Mesenteric fat pad (tissue), 1 donor: ENCODE data around the gene PALLD. TPM values are rescaled to one million over a fixed set of nuclear protein-coding genes. Genes with fewer than 3 reads are reported as not detected.

Experiments
- DNase-seq: peaks from one replicate; pipeline ENCODE4 v3.0.0-alpha.2; 2020; ENCODE audit warnings: low spot score
- total RNA-seq: library from RNA; stranded (reverse); fragmentation: NEBNext Ultra II Directional; extraction: Animal tissue kit (Norgen Biotek cat#: 25700); gene quantifications from one replicate; pipeline ENCODE4 v1.2.1, GENCODE V29; 2021
- donor health status: DM: yes; HTN: yes; CAD: no.

The PALLD gene
- total RNA-seq, 1 donor from 2014 or later: 87.9 TPM

DNA sequence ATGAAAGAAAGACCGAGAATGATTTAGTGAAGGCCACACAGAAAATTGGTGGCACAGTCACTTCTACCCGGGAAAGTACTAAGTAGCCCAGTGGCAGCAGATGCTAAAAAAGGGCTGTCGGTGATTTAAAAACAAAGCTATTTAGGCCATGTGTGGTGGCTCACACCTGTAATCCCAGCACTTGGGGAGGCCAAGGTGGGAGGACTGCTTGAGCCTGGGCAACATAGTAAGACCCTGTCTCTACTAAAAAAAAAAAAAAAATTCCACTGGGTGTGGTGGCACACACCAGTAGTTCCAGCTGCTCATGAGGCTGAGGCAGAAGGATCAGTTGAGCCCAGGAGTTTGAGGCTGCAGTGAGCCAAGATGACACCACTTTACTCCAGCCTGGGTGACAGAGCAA, 369.0 kb downstream of the PALLD start:
- no peak for DNase-seq

DNA sequence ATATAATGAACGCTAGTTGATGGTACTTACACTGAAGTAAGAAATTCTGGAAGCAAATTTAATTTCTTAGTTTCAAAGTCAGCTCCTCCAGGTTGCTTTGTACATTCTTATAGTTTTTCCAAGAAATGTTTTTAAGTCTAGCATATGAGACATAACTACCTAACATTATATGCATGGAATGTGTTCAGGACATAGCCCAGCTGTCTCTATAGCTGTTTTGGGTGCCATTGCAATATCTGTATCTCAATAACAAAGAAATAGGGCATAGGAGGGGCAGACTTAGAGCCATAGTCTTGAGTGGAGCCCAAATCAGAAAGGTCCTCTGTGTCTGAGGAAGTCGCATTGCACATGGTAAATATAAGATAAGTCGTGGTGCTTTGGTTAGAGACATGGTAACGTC, 369.8 kb downstream of the PALLD start:
- no peak for DNase-seq

DNA sequence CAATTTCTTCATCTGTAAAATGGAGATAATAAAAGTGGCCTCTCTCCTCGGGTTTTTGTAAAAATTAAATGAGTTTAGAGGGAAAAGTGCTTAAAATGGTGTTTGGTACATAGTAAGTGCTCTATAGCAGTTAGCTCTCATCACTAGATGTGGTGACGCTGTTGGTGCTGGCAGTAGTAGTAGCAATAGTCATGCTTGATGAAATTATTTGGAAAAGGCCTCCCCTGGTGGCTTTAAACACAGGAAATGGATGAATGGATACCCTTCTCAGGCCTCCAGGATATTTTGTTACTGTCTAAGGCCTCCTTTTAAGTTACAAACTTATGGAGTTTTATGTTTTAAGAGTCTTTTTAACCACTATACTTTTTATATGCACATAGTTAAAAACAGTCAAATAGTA, 370.3 kb downstream of the PALLD start:
- no peak for DNase-seq

DNA sequence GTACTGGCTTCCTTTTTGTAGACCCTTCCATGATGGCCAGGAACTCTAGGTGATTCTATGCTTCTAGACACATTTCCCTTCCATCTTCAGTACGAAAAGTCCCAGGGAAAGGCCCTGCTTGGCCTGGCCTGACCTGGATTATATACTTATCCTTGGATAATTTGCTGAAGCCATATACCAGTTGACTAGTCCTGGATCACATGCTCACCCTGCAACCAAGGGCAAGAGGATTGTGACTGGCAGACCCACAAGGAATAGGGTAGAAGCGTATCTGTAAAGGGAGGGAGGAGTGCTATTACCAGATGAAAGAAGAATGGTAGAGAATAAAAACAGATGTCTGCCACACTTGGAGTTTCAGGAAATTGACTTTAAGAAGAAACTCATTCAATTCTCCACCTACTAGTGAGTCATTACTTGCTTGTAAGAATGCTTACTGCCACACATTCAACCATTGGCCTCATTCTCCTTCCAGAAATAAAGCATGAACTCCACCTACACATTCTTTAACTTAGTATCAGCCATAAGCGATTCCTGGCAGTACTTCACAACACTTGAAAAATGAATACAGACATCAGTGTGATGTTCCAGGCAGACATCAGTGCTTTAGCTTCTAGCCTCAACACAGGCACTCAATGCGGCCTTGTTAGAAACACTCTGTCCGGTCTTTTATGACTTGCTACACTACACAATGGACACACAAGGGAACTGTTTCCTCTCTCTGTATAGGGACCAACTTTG, 371.4 kb downstream of the PALLD start:
- no peak for DNase-seq

DNA sequence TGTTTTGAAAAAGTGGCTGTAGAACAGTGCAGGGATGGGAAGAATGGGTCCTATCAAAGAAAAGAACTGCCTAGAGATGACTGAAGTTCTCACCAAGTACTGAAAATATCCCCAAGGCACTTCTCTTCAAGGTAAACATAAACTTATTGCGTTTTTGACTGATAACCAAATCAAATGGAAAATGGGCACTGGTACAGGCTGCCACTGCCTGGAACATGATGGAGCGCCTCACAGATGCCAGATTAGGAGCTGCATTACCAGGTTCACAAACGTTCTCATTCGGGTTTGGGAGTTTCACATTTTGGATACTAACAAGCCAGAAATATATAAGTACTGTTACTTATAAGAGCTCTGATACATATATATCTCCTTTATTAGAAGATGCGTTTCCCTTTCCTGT, 371.9 kb downstream of the PALLD start:
- no peak for DNase-seq

DNA sequence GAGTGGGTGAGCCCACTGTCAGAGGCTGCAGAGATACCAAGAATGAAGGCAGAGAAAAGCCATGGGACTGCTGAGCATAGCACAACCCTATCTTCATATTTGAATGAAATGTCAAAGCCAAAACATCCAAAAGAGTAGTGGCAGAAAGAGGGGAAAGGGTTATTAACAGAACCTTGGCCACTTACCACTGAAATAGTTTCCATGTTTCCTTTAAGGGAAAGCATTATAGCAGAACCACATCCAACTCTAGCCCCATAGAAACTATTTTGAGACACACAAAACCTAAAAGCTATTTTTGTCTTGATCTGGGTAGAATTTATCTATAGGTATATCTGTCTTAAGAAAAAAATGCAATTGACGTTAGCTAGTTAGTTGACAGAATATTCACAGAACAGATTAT, 373.2 kb downstream of the PALLD start:
- DNase-seq: no peak

DNA sequence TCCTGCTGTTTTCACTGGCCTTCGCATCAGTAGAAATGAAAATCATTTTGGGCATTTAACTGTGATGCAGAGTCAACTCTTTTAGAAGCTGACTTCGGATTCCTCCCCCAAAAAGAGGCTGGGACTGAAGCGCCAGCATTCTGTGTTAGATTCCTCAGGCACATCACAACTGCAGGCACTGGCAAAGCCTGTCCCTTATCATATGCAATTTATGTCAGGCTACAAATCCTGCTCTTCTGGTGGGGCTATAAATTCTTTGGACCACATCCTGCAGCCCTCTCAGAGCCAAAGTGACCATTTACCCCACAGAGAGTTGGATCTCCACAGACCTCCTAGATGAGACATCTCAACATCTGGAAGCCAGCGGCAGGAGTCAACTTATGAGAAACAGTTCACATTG, 374.8 kb downstream of the PALLD start:
- no peak for DNase-seq

DNA sequence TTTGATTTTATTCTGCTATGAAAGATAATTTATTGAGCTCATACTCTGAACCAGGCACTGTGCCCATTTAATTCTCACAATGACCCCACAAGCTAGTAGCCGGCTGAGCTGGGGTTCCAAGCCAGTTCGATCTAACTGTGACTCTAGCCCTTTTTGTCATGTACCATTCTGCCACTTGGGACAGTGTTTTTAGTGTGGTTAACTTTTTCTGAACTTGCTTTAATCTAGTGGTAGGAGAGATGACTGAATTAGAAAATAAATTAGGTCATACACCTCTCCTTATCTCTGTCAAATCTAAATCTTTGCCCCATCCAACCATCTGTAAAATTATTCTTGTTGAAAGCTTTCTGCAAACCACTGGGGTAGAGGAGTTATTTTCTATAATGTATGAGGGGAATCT, 377.2 kb downstream of the PALLD start:
- DNase-seq: no peak

DNA sequence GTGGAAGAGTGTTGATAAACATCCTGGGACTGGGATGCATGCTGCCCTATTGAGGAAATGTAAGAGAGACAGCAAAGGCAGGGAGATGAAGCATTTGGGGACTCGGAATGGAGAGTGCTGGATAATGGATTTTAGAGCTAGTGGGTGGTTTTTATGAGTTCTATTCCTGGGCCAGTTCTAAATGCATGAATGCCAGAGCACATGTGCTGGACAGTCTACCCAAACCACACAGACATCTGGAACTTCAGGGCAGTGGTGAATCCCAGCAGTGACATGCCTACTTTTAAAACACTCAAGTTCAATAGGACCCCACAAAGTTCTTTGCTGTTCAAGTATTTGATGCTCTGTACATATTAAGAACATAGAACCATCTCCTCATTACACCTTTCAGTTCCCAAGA, 379.3 kb downstream of the PALLD start:
- no peak for DNase-seq

DNA sequence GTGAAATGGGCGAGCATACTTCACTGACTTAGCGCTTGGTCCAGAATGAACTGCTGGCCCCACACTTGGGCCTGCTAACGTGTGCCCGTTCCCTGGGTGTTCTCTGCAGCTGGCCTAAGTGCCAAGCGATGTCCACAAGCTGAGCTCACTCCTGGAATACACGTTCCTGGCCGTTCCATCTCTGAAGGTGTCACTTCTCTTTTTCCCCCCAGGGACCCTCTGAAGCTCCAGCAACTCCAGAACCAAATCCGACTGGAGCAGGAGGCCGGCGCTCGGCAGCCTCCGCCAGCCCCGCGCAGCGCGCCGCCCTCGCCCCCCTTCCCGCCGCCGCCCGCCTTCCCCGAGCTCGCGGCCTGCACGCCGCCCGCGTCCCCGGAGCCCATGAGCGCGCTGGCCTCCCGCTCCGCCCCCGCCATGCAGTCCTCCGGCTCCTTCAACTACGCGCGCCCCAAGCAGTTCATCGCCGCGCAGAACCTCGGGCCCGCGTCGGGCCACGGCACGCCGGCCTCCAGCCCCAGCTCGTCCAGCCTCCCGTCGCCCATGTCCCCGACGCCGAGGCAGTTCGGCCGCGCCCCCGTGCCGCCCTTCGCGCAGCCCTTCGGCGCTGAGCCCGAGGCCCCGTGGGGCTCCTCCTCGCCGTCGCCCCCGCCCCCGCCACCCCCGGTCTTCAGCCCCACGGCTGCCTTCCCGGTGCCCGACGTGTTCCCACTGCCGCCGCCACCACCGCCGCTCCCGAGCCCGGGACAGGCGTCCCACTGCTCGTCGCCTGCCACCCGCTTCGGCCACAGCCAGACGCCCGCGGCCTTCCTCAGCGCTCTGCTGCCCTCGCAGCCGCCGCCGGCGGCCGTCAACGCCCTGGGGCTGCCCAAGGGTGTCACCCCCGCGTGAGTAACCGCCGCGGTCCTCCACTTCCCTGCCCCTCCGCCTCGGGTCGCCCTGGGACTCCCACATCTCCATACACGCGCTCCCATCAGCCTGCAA, 380.9 kb downstream of the PALLD start:
- DNase-seq: no peak

DNA sequence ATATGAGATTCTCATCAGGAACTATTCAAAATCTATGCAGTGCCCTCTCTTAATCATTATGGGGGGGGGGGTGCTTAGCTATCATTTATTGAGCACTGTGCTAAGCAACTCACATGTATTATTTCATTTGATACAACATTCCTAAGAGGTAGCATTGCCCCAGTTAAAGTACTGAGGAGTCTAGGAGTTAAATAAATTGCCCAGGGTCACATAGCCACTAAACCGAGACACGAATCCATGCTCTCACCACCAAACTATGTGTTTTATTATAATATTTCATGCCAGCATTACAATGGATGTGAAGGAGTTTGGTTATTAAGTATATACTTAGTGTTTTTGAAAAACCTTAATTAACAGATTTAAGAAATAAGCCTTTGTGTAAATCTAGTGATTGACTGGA, 381.8 kb downstream of the PALLD start:
- no peak for DNase-seq

DNA sequence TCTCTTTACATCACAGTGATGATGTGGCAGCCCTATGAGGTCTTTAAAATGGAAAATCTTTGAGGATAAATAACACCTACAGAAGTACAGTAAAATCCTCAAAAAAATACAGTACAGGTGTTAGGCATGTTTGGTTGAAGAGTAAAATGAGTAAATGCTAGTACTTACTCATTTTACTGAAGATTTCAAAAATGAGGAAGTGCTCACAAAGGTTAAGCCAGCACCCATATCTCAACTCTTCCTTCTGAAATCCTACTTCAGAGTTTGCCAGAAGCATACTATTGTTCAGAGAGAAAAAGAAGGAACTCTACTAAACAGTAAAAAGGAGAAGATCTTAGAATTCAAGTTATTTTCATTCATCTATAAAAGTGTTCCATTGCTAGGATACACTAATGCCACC, 382.3 kb downstream of the PALLD start:
- no peak for DNase-seq

DNA sequence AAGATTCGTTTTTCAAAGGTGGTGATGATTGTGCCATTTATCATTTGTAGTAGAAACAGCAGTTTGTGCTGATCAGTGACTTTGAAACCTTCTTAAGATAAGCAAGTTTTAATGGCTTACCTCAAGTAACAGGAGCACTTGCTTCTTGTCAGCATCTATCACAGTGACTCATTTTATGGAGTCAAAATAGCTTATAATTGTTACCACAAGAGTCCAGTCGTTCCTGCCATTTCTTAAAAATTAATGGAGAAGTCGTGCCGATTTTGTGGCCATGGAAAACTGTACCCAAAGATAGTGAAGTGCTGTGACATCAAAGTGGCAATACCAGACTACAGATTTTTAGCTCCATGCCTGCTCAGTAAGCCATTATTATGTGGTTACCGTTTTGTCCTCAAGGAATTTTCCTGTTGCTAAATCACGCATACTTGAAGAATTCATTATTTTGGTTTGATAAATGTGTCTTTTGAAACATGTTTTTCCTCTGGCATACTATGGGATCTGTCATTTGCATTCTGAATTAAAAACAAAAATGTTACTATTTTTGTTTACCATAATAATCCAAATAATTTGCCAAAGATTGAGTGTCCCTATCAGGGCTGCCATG, 383.3 kb downstream of the PALLD start:
- DNase-seq: no peak

DNA sequence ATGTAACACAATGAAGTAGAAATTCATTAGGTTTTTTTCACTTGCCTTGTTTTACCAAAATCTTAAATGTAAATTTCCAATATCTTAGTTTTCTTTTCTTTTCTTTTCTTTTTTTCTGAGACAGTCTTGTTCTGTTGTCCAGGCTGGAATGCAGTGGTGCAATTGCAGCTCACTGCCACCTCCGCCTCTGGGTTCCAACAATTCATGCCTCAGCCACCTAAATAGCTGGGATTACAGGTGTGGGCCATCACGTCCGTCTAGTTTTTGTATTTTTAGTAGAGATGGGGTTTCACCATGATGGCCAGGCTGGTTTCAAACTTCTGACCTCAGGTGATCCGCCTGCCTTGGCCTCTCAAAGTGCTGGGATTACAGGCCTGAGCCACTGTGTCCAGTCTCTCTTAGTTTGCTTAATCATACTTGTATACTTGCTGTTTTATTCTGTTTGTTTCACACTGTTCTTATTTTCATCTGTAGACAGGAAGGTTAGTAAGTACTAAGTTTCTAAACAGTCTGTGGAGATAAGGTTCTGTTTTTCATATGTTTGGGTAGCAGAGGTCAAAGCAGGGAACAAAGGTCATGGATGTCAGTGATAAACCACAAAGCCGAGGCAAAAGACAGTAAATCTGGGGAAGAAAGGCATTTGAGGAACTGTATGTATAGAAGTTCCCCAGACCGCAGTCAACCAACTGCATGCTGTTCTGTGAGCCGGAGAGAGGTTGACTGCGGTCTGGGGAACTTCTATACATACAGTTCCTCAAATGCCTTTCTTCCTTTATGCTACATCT, 384.2 kb downstream of the PALLD start:
- no peak for DNase-seq

DNA sequence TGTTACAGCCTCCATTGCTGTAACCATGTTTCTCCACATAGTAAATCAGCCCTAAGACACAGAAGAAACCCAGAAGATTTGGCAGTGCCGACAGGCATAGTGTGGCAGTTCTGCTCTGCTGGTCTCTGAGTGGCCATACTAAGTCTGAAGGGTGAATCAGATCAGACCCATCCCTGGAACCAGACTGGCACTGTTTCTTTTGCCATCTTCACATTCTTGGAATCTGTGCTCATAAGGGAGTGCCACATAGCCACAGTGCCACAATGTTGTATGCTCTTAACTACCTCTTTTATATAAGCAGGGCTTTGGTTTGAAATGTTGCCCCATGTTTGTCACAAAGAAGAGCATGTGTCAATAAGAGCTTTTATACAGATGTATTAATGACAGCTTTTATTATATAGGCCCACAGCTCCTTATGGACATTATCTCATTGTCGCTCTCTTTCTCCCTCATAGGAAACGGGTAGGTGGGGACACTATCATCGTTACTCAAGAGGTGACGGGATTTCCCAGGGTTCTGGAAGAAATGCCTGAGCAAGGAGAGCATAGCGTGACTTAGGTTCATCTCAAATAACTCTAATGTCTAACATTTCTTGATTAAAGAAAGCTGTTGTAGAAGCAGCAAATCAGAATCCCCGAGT, 385.0 kb downstream of the PALLD start:
- no peak for DNase-seq

DNA sequence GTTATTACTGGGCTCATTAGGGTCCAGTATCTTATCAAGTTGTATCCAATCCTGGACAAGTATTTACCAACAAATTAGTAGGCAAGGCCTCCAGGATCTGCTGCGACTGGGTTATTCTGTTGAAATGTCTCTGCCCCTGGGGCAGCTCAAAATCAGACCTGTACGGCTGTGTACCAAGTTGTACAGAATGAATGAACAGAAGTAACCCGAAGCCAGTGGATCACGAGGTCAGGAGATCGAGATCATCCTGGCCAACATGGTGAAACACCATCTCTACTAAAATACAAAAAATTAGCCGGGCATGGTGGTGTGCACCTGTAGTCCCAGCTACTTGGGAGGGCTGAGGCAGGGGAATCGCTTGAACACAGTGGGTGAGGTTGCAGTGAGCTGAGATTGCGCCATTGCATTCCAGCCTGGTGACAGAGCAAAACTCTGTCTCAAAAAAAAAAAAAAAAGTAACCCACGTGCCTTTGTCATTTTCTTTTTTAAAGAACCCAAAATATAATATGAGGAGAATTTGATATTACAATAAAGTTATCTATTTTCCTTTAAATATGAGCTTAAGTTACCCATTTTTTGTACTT, 385.9 kb downstream of the PALLD start:
- DNase-seq: no peak

DNA sequence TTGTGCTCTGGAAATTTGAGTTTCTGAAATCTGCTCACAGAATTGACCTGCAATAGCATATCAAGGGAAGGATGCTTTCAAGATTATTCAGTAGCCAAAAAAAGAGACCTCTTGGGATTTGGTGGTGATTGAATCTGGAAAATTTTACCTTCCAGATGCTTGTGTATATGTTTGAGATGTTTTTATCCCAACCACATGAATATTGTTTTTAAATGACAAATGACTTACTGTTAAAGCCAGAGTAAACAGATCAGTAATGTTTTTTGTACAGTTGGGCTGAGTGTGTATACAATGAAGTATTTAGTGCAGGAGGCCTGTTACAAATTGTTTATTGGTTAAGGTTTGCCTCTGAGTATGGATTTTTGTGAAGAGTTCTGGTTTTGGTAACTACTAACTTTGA, 386.7 kb downstream of the PALLD start:
- no peak for DNase-seq

DNA sequence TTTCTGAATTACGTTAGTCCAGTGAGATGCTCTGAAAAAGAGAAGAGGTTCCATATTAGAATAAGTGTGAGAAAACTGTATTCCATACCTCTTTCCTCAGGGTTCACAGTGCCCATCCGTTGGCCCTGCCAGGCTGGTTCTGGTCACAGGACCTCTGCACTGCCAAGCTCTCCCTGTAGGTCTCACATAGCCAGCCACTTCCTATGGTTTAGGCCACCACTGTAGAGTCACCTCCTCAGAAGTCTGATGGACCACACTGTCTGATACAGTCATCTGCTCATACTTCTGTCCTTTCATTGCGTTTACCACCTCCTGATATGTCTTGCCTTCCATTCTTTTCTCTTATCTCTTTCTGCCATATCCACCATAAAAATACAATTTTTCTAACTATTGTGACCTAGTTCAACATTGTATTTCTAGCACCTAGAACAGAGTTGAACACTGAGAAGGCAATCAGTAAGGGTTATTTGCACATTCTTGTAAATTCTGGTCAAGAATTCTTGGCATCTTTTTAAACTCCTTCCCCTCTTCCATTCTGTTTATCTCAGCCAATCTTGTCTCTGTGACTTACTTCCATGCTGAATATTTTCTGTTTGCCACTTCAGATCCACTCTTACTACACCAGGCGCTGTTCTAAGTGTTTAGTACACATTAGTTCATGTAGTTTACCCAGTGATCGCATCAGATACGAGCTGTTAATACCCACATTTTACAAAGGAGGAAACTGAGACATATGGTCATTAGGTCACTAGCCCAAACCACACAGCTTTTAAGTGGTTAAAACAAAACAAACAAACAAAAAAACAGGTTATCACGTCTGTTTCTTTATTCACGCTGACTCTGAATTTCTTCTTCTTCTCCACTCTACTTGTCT, 387.6 kb downstream of the PALLD start:
- DNase-seq: no peak

DNA sequence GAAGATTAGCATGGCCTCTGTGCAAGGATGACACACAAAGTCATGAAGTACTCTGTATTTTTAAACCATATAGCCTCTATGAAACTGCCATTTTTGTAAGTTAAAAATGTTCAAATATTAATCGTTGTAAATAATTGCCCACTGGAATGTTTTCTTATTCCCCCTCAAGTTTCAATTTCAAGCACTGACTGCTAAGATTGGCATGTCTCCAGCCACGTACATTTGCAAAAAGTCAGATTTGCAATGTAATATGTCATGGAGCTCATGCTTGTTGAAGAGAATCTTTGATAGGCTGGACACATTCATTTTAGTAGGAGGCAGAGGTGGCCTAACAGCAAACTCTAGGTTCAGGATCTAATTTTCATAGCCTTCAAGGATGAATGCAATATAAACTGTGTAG, 388.5 kb downstream of the PALLD start:
- no peak for DNase-seq
